ENCODE data around the gene BOLA1.
"Not testable (repeated sequence)": the region's sequence is repeated elsewhere in the genome, so short reads cannot be mapped to it uniquely, and the experiment has no call there.

Gene BOLA1

DNA sequence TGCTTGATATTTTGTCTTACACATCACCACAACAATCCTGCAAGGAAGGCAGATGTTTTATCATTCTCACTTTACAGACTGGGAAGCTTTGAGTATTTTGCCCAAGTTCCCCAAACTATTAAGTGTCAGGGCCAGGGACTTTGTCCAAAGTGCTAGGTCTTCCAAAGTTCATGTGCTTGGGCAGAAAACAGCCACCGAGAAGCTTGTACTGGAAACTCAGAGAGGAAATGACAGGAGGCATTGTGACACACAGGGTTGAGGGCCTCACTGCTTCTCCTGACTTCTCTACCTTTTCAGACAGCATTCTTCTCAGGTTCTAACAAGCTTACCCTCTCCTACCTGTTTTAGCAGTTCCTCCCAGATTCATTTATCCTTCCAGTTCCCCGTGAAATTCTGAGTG lies 32.5 kb upstream of the BOLA1 start:
- not testable (repeated sequence) for H3K9ac ChIP-seq; H3K4me3 ChIP-seq (ENCODE audit: low read depth, low read length); H3K27ac ChIP-seq; H3K79me2 ChIP-seq; H2AFZ ChIP-seq; H3K4me2 ChIP-seq (ENCODE audit: low read length); H3K4me1 ChIP-seq; H3K36me3 ChIP-seq (ENCODE audit: control insufficient read depth, insufficient read depth, low read length); H3K27me3 ChIP-seq (ENCODE audit: control insufficient read depth, insufficient read depth, low read length); H3K9me3 ChIP-seq (ENCODE audit: control insufficient read depth, low read length)

DNA sequence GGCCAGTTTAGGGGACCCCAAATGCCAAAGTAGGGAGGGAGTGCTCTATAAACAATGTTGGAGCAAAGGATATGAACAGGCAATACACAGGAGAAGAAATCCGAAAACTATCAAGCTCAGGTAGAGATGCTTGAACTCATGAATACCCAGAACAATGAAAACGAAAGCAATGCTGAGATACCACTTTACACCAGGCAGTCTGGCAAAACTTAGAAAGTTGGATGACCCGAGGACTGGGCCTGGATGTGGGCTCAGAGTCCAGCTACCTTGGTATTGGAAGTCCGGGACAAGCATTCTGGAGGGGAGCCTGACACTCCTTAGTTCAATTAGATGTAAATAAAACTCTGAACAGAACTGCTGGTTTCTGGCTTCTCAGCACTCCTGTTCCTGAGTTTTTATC lies 26.3 kb upstream of the BOLA1 start:
- H3K79me2 ChIP-seq; H2AFZ ChIP-seq; H3K27me3 ChIP-seq (ENCODE audit: control insufficient read depth, insufficient read depth, low read length); H3K4me2 ChIP-seq (ENCODE audit: low read length); H3K9me3 ChIP-seq (ENCODE audit: control insufficient read depth, low read length); H3K4me3 ChIP-seq (ENCODE audit: low read depth, low read length); H3K9ac ChIP-seq; H3K36me3 ChIP-seq (ENCODE audit: control insufficient read depth, insufficient read depth, low read length); H3K4me1 ChIP-seq; H3K27ac ChIP-seq: not testable (repeated sequence)

DNA sequence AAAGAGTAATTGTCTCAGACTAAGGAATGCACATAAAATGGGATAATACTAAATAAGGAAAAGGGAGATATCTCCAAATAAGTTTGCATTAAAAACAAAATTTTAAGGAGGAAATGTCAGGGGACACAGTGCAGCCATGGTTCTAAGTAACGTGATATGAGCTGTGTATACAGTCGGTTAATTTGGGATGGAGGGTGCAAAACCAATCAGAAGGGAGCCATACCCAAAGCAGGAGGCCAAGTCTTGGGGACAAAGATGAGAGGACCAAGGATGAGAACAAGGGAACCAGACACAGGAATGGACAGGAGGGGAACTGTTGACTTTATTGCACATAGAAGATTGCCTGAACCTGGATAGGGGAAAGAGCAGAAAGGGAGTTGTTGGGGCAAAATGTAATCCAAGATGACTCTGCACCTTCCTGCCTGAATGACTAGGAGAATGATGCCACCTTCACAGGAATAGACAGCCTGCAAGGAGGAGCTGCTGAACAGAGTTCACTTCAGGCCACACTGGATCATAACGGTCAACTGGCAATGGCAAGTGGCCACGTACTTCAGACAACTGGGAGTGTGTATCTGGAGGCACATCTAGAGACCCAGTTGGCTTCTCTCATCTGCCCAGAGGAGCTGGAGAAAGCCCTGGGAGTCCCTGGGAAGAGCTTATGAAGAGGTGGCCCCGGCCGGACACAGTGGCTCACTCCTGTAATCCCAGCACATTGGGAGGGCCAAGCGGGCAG lies 22.0 kb upstream of the BOLA1 start:
- TF ChIP-seq, protein P1, sequence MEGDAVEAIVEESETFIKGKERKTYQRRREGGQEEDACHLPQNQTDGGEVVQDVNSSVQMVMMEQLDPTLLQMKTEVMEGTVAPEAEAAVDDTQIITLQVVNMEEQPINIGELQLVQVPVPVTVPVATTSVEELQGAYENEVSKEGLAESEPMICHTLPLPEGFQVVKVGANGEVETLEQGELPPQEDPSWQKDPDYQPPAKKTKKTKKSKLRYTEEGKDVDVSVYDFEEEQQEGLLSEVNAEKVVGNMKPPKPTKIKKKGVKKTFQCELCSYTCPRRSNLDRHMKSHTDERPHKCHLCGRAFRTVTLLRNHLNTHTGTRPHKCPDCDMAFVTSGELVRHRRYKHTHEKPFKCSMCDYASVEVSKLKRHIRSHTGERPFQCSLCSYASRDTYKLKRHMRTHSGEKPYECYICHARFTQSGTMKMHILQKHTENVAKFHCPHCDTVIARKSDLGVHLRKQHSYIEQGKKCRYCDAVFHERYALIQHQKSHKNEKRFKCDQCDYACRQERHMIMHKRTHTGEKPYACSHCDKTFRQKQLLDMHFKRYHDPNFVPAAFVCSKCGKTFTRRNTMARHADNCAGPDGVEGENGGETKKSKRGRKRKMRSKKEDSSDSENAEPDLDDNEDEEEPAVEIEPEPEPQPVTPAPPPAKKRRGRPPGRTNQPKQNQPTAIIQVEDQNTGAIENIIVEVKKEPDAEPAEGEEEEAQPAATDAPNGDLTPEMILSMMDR (IDR thresholded peaks at IDR 0.05), result no peak
- Histone ChIP-seq H2AFZ (no peak overlapping the region), H3K4me3 (ENCODE audit: low read depth, low read length) (no peak overlapping the region), H3K27me3 (ENCODE audit: control insufficient read depth, insufficient read depth, low read length) (no peaks in the 10 kb centered on the region), H3K4me2 (ENCODE audit: low read length) (no peak overlapping the region), H3K9ac (no peak overlapping the region), H3K4me1 (no peaks in the 10 kb centered on the region), H3K36me3 (ENCODE audit: control insufficient read depth, insufficient read depth, low read length) (no peaks in the 10 kb centered on the region), H3K79me2 (no peaks in the 10 kb centered on the region), H3K27ac (no peak overlapping the region), H3K9me3 (ENCODE audit: control insufficient read depth, low read length) (no peaks in the 10 kb centered on the region)

DNA sequence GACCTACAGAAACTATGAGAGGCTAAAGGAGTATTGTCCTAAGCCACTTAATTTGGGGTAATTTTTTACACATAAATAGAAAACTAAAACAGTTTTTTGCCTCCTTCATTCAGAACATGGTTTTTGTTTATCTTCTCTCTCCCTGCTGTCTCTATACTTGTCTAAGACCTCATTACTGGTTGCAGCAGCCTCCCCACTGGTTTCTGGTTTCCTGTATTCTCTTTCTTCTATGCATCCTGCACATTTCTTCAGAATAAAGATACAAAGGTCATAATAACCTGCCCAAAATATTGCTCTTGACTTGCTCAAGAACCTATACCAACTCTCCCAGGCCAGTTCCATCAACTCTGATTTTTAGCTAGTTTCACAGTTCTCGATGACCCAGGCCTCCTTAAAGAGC lies 19.8 kb upstream of the BOLA1 start:
- no peak overlapping the region for H3K9ac ChIP-seq
- no peaks in the 10 kb centered on the region for H3K36me3 ChIP-seq (ENCODE audit: control insufficient read depth, insufficient read depth, low read length)
- H3K4me3 ChIP-seq (ENCODE audit: low read depth, low read length), result no peak overlapping the region
- H3K27me3 ChIP-seq (ENCODE audit: control insufficient read depth, insufficient read depth, low read length), result no peaks in the 10 kb centered on the region
- H3K27ac ChIP-seq, result no peak overlapping the region
- H2AFZ ChIP-seq, result no peak overlapping the region
- H3K79me2 ChIP-seq, result peaks cover 2% of the 10 kb centered on the region
- no peaks in the 10 kb centered on the region for H3K4me1 ChIP-seq
- H3K9me3 ChIP-seq (ENCODE audit: control insufficient read depth, low read length), result no peaks in the 10 kb centered on the region
- no peak overlapping the region for H3K4me2 ChIP-seq (ENCODE audit: low read length)
- TF ChIP-seq, protein P1 (IDR thresholded peaks at IDR 0.05), result no peak

DNA sequence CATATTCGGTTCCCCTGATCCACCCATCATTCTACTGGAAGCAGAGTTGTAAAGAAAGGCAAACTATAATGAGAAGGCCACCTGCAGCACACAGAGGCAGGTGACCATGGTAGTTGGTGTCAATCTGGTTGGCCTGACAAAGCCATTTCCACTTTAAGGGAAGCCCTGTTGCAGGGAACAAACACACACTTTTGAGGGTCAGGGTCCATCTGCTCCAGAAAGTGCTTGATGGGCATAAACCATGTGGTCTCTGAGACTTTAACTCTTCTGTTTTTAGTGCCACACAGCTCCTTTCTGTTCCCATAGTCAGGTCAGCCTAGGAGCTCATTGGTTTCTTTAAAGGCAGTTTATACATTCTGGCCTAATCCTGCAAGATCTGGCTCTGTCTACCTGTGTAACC lies 17.5 kb upstream of the BOLA1 start:
- H3K36me3 ChIP-seq (ENCODE audit: control insufficient read depth, insufficient read depth, low read length), result no peaks in the 10 kb centered on the region
- TF ChIP-seq, protein P1 (IDR thresholded peaks at IDR 0.05), result no peak
- H3K4me1 ChIP-seq, result no peaks in the 10 kb centered on the region
- H3K9me3 ChIP-seq (ENCODE audit: control insufficient read depth, low read length), result no peaks in the 10 kb centered on the region
- no peak overlapping the region for H3K4me2 ChIP-seq (ENCODE audit: low read length)
- no peaks in the 10 kb centered on the region for H3K27me3 ChIP-seq (ENCODE audit: control insufficient read depth, insufficient read depth, low read length)
- no peak overlapping the region for H3K4me3 ChIP-seq (ENCODE audit: low read depth, low read length)
- H3K9ac ChIP-seq, result no peak overlapping the region
- peaks cover 2% of the 10 kb centered on the region for H3K79me2 ChIP-seq
- no peak overlapping the region for H3K27ac ChIP-seq
- no peak overlapping the region for H2AFZ ChIP-seq
